Measurements from ENCODE around the gene CNEP1R1.

CNEP1R1 gene, protein sequence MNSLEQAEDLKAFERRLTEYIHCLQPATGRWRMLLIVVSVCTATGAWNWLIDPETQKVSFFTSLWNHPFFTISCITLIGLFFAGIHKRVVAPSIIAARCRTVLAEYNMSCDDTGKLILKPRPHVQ

GRCh38 chr16:50024684-50025536, at the start of gene CNEP1R1:
Gene CNEP1R1 (plus strand): TSS chr16:50025225. CDS start chr16:50025316, 91 bp downstream.
- peak; percentile 96 for DNase-seq (ENCODE audit: low read depth)
- TF ChIP-seq, protein P1, sequence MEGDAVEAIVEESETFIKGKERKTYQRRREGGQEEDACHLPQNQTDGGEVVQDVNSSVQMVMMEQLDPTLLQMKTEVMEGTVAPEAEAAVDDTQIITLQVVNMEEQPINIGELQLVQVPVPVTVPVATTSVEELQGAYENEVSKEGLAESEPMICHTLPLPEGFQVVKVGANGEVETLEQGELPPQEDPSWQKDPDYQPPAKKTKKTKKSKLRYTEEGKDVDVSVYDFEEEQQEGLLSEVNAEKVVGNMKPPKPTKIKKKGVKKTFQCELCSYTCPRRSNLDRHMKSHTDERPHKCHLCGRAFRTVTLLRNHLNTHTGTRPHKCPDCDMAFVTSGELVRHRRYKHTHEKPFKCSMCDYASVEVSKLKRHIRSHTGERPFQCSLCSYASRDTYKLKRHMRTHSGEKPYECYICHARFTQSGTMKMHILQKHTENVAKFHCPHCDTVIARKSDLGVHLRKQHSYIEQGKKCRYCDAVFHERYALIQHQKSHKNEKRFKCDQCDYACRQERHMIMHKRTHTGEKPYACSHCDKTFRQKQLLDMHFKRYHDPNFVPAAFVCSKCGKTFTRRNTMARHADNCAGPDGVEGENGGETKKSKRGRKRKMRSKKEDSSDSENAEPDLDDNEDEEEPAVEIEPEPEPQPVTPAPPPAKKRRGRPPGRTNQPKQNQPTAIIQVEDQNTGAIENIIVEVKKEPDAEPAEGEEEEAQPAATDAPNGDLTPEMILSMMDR (conservative IDR thresholded peaks at IDR 0.05; ENCODE audit: low read length): peak; percentile 97
- peak within 1 kb of the TSS; percentile 93 for H3K4me3 ChIP-seq (ENCODE audit: low read length)

- TF ChIP-seq, protein P1 (conservative IDR thresholded peaks at IDR 0.05; ENCODE audit: low read length): no peak
- H3K4me3 ChIP-seq (ENCODE audit: low read length): no peak overlapping the region
- DNase-seq (ENCODE audit: low read depth): no peak
These were observed 47.6 kb upstream of the CNEP1R1 start for GRCh38 chr16:49977427-49977826.

GRCh38 chr16:49978569-49979326, 46.3 kb upstream of the CNEP1R1 start:
- no peak for DNase-seq (ENCODE audit: low read depth)
- no peak overlapping the region for H3K4me3 ChIP-seq (ENCODE audit: low read length)
- TF ChIP-seq, protein P1 (conservative IDR thresholded peaks at IDR 0.05; ENCODE audit: low read length): no peak

- TF ChIP-seq, protein P1 (conservative IDR thresholded peaks at IDR 0.05; ENCODE audit: low read length): no peak
- peak; percentile 9 for DNase-seq (ENCODE audit: low read depth)
- no peak overlapping the region for H3K4me3 ChIP-seq (ENCODE audit: low read length)
These were observed 44.9 kb upstream of the CNEP1R1 start for GRCh38 chr16:49980166-49980565.

- peak; percentile 59 for DNase-seq (ENCODE audit: low read depth)
- peak overlapping the region; percentile 12; the same call in 1 of the 2 replicates for H3K4me3 ChIP-seq (ENCODE audit: low read length)
- TF ChIP-seq, protein P1 (conservative IDR thresholded peaks at IDR 0.05; ENCODE audit: low read length): no peak
These were observed 38.5 kb upstream of the CNEP1R1 start for GRCh38 chr16:49986351-49987124.

DNA sequence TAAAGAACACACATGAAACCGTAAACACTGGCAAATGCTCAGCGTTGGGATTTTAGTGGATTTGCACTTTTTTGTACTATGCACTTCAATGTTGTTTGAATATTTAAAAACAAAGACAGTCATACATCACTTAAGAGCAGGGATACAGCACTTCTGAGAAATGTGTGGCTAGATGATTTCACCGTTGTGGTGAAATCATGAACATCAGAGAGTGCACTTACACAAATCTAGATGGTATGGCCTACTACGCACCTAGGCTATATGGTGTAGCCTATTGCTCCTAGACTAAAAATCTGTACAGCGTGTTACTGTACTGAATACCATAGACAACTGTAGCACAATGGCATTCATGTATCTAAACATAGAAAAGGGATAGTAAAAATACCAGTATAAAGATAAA, 37.6 kb upstream of the CNEP1R1 start:
- H3K4me3 ChIP-seq (ENCODE audit: low read length): no peak overlapping the region
- DNase-seq (ENCODE audit: low read depth): no peak
- TF ChIP-seq, protein P1 (conservative IDR thresholded peaks at IDR 0.05; ENCODE audit: low read length): no peak
